HCT116 (cell line): ENCODE results near the gene MIF.

Source experiments
- CBX3 ChIP-seq: IDR thresholded peaks from 2 replicates; pipeline ENCODE4 v1.6.1; 2012; ENCODE audit warnings: low read depth
- ELF1 ChIP-seq: IDR thresholded peaks from 2 replicates; pipeline ENCODE4 v1.6.1; 2012; ENCODE audit warnings: low read depth, borderline replicate concordance
- EZH2 ChIP-seq: fragments of 200-600 bp; sonication (generic); IDR thresholded peaks from 2 replicates; pipeline ENCODE4 v1.6.1; 2017; ENCODE audit warnings: antibody characterized with exemption, mixed run types
- FOSL1 ChIP-seq: IDR thresholded peaks from 2 replicates; pipeline ENCODE4 v1.6.1; 2012; ENCODE audit warnings: low read depth
- POLR2A ChIP-seq: IDR thresholded peaks from 2 replicates; pipeline ENCODE4 v1.7.0; 2011; ENCODE audit warnings: borderline replicate concordance; ENCODE audit not compliant: insufficient read depth, insufficient read length; ENCODE audit errors: extremely low read depth
- POLR2AphosphoS5 ChIP-seq: IDR thresholded peaks from 2 replicates; pipeline ENCODE4 v1.6.1; 2011; ENCODE audit warnings: mild to moderate bottlenecking, low read depth, low read length, moderate library complexity
- SP1 ChIP-seq: IDR thresholded peaks from 2 replicates; pipeline ENCODE4 v1.6.1; 2012; ENCODE audit warnings: low read depth
- TCF7L2 ChIP-seq: IDR thresholded peaks from 2 replicates; pipeline ENCODE4 v1.7.0; 2011; ENCODE audit warnings: borderline replicate concordance, inconsistent platforms; ENCODE audit not compliant: insufficient read depth, insufficient read length; ENCODE audit errors: extremely low read depth
- ZFX ChIP-seq: fragments of 450-650 bp; IDR thresholded peaks from 2 replicates; pipeline ENCODE4 v1.6.1; 2017
- ZNF274 ChIP-seq: fragments of 200-500 bp; sonication (Bioruptor generic); IDR thresholded peaks from 2 replicates; pipeline ENCODE4 v1.6.1; 2014; ENCODE audit warnings: mild to moderate bottlenecking, low read depth, low read length, inconsistent platforms
- TF ChIP-seq, protein P1 (sequence below), 3 experiments: fragments of 200-600 bp in 1 of 3; sonication (generic) in 1 of 3; IDR thresholded peaks in 2 of 3; conservative IDR thresholded peaks in 1 of 3; 2 replicates each; pipeline ENCODE4 v1.5.1; 2012 to 2017; ENCODE audit warnings: low read depth in 2 of 3, low read length in 2 of 3, antibody characterized with exemption in 1 of 3, borderline replicate concordance in 1 of 3, control low read depth in 1 of 3, mild to moderate bottlenecking in 1 of 3, mixed read lengths in 1 of 3, mixed run types in 1 of 3, moderate library complexity in 1 of 3; ENCODE audit not compliant: insufficient read depth in 1 of 3
- TF ChIP-seq, protein P2 (sequence below): IDR thresholded peaks from 2 replicates; pipeline ENCODE4 v1.6.1; 2012; ENCODE audit warnings: low read depth
- TF ChIP-seq, protein P3 (sequence below): IDR thresholded peaks from 2 replicates; pipeline ENCODE4 v1.6.1; 2012

DNA sequence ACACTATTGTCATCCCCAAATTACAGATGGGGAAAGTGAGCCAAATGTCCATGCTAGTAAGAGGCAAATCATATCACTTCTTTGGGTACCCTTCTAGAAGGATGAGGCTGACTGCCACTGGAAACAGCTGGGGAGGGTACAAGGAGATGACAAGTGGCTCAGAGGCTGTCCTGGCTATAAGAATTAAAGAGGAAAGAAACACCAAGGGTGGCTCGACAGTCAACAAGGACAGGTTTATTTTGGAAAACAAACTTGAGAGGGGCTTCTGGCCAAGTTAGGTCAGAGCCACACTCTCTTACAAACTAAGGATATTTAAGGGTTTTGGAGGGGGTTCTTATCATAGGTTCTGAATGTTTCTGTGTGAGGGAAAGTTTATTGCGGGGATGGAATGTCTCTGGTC lies 2.1 kb upstream of the MIF start:
- TF ChIP-seq EZH2 (no peak), SP1 (no peak), POLR2A (no peak), POLR2AphosphoS5 (no peak), ELF1 (no peak), TCF7L2 (no peak), ZFX (no peak), FOSL1 (no peak), CBX3 (no peak), ZNF274 (no peak)
- TF ChIP-seq, protein P1, sequence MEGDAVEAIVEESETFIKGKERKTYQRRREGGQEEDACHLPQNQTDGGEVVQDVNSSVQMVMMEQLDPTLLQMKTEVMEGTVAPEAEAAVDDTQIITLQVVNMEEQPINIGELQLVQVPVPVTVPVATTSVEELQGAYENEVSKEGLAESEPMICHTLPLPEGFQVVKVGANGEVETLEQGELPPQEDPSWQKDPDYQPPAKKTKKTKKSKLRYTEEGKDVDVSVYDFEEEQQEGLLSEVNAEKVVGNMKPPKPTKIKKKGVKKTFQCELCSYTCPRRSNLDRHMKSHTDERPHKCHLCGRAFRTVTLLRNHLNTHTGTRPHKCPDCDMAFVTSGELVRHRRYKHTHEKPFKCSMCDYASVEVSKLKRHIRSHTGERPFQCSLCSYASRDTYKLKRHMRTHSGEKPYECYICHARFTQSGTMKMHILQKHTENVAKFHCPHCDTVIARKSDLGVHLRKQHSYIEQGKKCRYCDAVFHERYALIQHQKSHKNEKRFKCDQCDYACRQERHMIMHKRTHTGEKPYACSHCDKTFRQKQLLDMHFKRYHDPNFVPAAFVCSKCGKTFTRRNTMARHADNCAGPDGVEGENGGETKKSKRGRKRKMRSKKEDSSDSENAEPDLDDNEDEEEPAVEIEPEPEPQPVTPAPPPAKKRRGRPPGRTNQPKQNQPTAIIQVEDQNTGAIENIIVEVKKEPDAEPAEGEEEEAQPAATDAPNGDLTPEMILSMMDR (IDR thresholded peaks at IDR 0.05 in 2 of 3, conservative IDR thresholded peaks at IDR 0.05 in 1 of 3; ENCODE audit: borderline replicate concordance in 1 of 3, insufficient read depth in 1 of 3, low read depth in 2 of 3, low read length in 2 of 3) = no peak
- TF ChIP-seq, protein P2, sequence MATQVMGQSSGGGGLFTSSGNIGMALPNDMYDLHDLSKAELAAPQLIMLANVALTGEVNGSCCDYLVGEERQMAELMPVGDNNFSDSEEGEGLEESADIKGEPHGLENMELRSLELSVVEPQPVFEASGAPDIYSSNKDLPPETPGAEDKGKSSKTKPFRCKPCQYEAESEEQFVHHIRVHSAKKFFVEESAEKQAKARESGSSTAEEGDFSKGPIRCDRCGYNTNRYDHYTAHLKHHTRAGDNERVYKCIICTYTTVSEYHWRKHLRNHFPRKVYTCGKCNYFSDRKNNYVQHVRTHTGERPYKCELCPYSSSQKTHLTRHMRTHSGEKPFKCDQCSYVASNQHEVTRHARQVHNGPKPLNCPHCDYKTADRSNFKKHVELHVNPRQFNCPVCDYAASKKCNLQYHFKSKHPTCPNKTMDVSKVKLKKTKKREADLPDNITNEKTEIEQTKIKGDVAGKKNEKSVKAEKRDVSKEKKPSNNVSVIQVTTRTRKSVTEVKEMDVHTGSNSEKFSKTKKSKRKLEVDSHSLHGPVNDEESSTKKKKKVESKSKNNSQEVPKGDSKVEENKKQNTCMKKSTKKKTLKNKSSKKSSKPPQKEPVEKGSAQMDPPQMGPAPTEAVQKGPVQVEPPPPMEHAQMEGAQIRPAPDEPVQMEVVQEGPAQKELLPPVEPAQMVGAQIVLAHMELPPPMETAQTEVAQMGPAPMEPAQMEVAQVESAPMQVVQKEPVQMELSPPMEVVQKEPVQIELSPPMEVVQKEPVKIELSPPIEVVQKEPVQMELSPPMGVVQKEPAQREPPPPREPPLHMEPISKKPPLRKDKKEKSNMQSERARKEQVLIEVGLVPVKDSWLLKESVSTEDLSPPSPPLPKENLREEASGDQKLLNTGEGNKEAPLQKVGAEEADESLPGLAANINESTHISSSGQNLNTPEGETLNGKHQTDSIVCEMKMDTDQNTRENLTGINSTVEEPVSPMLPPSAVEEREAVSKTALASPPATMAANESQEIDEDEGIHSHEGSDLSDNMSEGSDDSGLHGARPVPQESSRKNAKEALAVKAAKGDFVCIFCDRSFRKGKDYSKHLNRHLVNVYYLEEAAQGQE = no peak
- TF ChIP-seq, protein P3, sequence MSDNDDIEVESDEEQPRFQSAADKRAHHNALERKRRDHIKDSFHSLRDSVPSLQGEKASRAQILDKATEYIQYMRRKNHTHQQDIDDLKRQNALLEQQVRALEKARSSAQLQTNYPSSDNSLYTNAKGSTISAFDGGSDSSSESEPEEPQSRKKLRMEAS = no peak
